Measurements from ENCODE around the gene SPHK2. TPM values are rescaled to one million over a fixed set of nuclear protein-coding genes. Genes with fewer than 3 reads are reported as not detected.
"Not testable (repeated sequence)": the region's sequence is repeated elsewhere in the genome, so short reads cannot be mapped to it uniquely, and the experiment has no call there.

SPHK2 gene
- total RNA-seq, 2 experiments from 2014 or later: 14.1 to 15.3 TPM

DNA sequence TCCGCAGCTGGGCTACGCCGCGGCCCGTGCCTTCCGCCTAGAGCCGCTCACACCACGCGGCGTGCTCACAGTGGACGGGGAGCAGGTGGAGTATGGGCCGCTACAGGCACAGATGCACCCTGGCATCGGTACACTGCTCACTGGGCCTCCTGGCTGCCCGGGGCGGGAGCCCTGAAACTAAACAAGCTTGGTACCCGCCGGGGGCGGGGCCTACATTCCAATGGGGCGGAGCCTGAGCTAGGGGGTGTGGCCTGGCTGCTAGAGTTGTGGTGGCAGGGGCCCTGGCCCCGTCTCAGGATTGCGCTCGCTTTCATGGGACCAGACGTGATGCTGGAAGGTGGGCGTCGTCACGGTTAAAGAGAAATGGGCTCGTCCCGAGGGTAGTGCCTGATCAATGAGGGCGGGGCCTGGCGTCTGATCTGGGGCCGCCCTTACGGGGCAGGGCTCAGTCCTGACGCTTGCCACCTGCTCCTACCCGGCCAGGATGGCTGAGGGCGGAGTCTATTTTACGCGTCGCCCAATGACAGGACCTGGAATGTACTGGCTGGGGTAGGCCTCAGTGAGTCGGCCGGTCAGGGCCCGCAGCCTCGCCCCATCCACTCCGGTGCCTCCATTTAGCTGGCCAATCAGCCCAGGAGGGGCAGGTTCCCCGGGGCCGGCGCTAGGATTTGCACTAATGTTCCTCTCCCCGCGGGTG is 10.4 kb downstream of the SPHK2 start:
- H3K27me3 Mint-ChIP-seq: no peaks in the 10 kb centered on the region
- TF ChIP-seq, protein P1, sequence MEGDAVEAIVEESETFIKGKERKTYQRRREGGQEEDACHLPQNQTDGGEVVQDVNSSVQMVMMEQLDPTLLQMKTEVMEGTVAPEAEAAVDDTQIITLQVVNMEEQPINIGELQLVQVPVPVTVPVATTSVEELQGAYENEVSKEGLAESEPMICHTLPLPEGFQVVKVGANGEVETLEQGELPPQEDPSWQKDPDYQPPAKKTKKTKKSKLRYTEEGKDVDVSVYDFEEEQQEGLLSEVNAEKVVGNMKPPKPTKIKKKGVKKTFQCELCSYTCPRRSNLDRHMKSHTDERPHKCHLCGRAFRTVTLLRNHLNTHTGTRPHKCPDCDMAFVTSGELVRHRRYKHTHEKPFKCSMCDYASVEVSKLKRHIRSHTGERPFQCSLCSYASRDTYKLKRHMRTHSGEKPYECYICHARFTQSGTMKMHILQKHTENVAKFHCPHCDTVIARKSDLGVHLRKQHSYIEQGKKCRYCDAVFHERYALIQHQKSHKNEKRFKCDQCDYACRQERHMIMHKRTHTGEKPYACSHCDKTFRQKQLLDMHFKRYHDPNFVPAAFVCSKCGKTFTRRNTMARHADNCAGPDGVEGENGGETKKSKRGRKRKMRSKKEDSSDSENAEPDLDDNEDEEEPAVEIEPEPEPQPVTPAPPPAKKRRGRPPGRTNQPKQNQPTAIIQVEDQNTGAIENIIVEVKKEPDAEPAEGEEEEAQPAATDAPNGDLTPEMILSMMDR (IDR thresholded peaks at IDR 0.05): no peak
- peaks cover 40% of the 10 kb centered on the region for H3K4me1 Mint-ChIP-seq (ENCODE audit: low read depth)
- ChIA-PET CTCF (no interaction called here), POLR2A (interaction anchor here (1.1 to 5.0 kb wide), 3 partner anchors 8 to 16 kb away, joined by 5 to 33 read pairs (median 13); partner anchors contain the start of genes CA11, RPL18 and SPHK2)
- H3K9me3 Mint-ChIP-seq: no peaks in the 10 kb centered on the region
- DNase-seq (peak in 2 of 14 experiments; percentile 27 to 64), ATAC-seq (ENCODE audit: poor library complexity) (peak; percentile 9)
- Histone ChIP-seq H3K4me3 (ENCODE audit: low read length) (no peak overlapping the region), H3K27ac (ENCODE audit: low read depth in 1 of 2, low read length in 2 of 2) (no peak overlapping the region), H3K9me3 (ENCODE audit: control insufficient read depth in 1 of 2, insufficient read depth in 1 of 2, low read length in 2 of 2) (no peaks in the 10 kb centered on the region), H3K27me3 (ENCODE audit: control insufficient read depth in 1 of 2, insufficient read depth in 2 of 2, low read length in 2 of 2) (no peaks in the 10 kb centered on the region), H3K4me1 (ENCODE audit: insufficient read depth, low read length) (peaks cover 46% of the 10 kb centered on the region), H3K36me3 (ENCODE audit: insufficient read depth, low read length) (peaks cover 53% of the 10 kb centered on the region)
- intact Hi-C loops (cut with DNase I, micrococcal nuclease): loop anchor here in 1 of 2 experiments (10.0 kb wide), 2 partner anchors 365 to 1245 kb away; partner anchors contain the start of genes AKT1S1, GYS1, RUVBL2 and TBC1D17
- H3K27ac Mint-ChIP-seq: peak overlapping the region; percentile 73
- peaks cover 58% of the 10 kb centered on the region for H3K36me3 Mint-ChIP-seq (ENCODE audit: low read depth)
- H3K4me3 Mint-ChIP-seq: peak overlapping the region; percentile 42

DNA sequence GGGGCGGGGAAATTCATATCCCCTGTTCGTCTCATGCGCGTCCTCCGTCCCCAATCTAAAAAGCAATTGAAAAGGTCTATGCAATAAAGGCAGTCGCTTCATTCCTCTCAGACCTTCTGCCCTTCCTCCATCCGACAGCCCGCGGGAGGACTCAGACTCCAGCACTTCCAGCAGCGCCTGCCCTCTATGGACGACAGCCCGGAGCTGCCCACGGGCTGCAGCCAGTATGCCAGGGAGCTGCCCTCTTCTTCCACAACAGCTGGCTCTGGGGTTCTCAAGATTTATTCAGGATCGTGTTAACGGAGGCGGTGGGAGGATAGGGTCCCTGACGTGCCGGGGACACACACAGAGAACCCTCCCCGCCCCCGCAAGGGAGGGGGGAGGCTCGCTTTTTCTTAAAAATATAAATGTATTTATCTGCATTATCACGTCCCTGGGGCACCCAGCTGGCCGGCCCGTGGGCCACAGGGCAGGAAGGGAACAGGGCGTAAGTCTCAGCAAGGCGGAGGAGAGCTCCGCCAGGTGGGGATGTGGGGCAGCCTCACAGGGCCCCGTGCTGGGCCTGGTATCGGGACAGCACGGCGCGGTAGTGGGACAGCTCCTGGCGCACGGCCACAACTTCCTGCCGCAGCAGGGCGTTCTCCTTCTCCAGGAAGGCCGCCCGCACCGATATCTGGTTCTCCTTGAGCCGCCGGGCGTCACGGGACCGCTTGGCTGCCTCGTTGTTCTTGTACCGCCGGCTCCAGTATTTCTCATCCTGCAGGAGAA is 11.2 kb downstream of the SPHK2 start:
- intact Hi-C loops (cut with DNase I, micrococcal nuclease): loop anchor here in 1 of 2 experiments (10.0 kb wide), 1 partner anchor 1244 kb away; the partner anchor contains the start of genes AKT1S1 and TBC1D17
- ATAC-seq (ENCODE audit: poor library complexity) (no peak), DNase-seq (peak in 1 of 14 experiments; percentile 44)
- H3K9me3 ChIP-seq (ENCODE audit: control insufficient read depth in 1 of 2, insufficient read depth in 1 of 2, low read length in 2 of 2): no peaks in the 10 kb centered on the region
- TF ChIP-seq, protein P1 (IDR thresholded peaks at IDR 0.05): no peak
- no peak overlapping the region for H3K27ac ChIP-seq (ENCODE audit: low read depth in 1 of 2, low read length in 2 of 2)
- ChIA-PET CTCF (no interaction called here), POLR2A (interaction anchor here (1.1 to 5.0 kb wide), 3 partner anchors 8 to 15 kb away, joined by 5 to 33 read pairs (median 13); partner anchors contain the start of genes CA11, RPL18 and SPHK2)
- Mint-ChIP-seq H3K27me3 (no peaks in the 10 kb centered on the region), H3K27ac (peak overlapping the region; percentile 73), H3K9me3 (no peaks in the 10 kb centered on the region), H3K4me3 (no peak overlapping the region), H3K4me1 (ENCODE audit: low read depth) (peaks cover 39% of the 10 kb centered on the region), H3K36me3 (ENCODE audit: low read depth) (peaks cover 63% of the 10 kb centered on the region)
- no peaks in the 10 kb centered on the region for H3K27me3 ChIP-seq (ENCODE audit: control insufficient read depth in 1 of 2, insufficient read depth in 2 of 2, low read length in 2 of 2)
- peaks cover 50% of the 10 kb centered on the region for H3K4me1 ChIP-seq (ENCODE audit: insufficient read depth, low read length)
- H3K4me3 ChIP-seq (ENCODE audit: low read length): no peak overlapping the region
- peaks cover 53% of the 10 kb centered on the region for H3K36me3 ChIP-seq (ENCODE audit: insufficient read depth, low read length)

DNA sequence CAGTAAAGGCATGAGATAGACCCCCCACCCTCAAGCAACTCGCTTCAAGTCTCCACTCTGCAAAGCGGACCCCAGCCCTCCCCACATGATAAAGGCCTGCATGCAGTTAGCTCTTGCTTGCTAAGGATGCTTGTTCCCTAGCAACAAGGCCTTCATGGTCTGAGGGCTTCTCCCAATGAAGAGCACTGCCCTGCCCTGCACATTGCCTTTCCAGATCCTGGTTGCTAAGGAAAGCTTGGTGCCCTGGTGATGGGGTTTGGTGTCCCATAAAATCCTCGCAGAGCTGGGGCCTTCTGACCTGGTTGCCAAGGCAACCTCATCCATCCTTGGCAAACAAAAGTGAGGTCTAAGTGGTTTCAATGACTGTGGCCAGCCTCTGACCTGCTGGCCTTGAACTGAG is 11.9 kb downstream of the SPHK2 start:
- Mint-ChIP-seq H3K9me3 (no peaks in the 10 kb centered on the region), H3K27me3 (no peaks in the 10 kb centered on the region), H3K4me3 (no peak overlapping the region), H3K4me1 (ENCODE audit: low read depth) (peaks cover 41% of the 10 kb centered on the region), H3K36me3 (ENCODE audit: low read depth) (peaks cover 68% of the 10 kb centered on the region), H3K27ac (peak overlapping the region; percentile 70)
- TF ChIP-seq, protein P1 (IDR thresholded peaks at IDR 0.05): no peak
- Histone ChIP-seq H3K4me1 (ENCODE audit: insufficient read depth, low read length) (peaks cover 50% of the 10 kb centered on the region), H3K36me3 (ENCODE audit: insufficient read depth, low read length) (peaks cover 51% of the 10 kb centered on the region), H3K27ac (ENCODE audit: low read depth in 1 of 2, low read length in 2 of 2) (peak overlapping the region in 1 of 2 donors; percentile 35), H3K4me3 (ENCODE audit: low read length) (no peak overlapping the region), H3K9me3 (ENCODE audit: control insufficient read depth in 1 of 2, insufficient read depth in 1 of 2, low read length in 2 of 2) (no peaks in the 10 kb centered on the region), H3K27me3 (ENCODE audit: control insufficient read depth in 1 of 2, insufficient read depth in 2 of 2, low read length in 2 of 2) (no peaks in the 10 kb centered on the region)
- ChIA-PET CTCF (no interaction called here), POLR2A (interaction anchor here (2.0 to 5.0 kb wide), 2 partner anchors 12 to 14 kb away, joined by 13 to 33 read pairs; partner anchors contain the start of genes CA11, RPL18 and SPHK2)
- DNase-seq: peak in 1 of 14 experiments; percentile 6
- intact Hi-C loops (cut with DNase I, micrococcal nuclease): loop anchor here in 1 of 2 experiments (10.0 kb wide), 1 partner anchor 1244 kb away; the partner anchor contains the start of genes AKT1S1 and TBC1D17
- no peak for ATAC-seq (ENCODE audit: poor library complexity)

DNA sequence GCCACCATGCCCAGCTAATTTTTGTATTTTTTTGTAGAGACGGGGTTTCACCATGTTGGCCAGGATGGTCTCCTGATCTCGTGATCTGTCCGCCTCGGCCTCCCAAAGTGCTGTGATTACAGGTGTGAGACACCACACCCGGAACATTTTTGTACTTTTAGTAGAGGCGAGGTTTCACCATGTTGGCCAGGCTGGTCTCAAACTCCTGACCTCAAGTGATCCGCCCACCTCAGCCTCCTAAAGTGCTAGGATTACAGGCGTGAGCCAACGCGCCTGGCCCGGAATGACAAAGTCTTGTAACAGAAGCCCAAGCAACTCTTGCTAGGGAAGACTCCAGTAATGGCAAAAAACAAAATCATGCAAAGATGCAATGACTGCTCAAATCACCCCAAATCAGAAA is 13.0 kb downstream of the SPHK2 start:
- H3K27ac ChIP-seq (ENCODE audit: low read depth in 1 of 2, low read length in 2 of 2); H3K9me3 ChIP-seq (ENCODE audit: control insufficient read depth in 1 of 2, insufficient read depth in 1 of 2, low read length in 2 of 2); H3K27me3 ChIP-seq (ENCODE audit: control insufficient read depth in 1 of 2, insufficient read depth in 2 of 2, low read length in 2 of 2); ATAC-seq (ENCODE audit: poor library complexity); H3K4me3 Mint-ChIP-seq; DNase-seq; H3K4me3 ChIP-seq (ENCODE audit: low read length); CTCF ChIA-PET; H3K27me3 Mint-ChIP-seq; H3K9me3 Mint-ChIP-seq: not testable (repeated sequence)
- Histone ChIP-seq H3K4me1 (ENCODE audit: insufficient read depth, low read length) (peaks cover 51% of the 10 kb centered on the region), H3K36me3 (ENCODE audit: insufficient read depth, low read length) (peaks cover 49% of the 10 kb centered on the region)
- POLR2A ChIA-PET: interaction anchor here (2.8 to 5.0 kb wide), 4 partner anchors 9 to 14 kb away, joined by 33 to 45 read pairs (median 38); partner anchors contain the start of genes CA11, RPL18 and SPHK2
- Mint-ChIP-seq H3K27ac (peak overlapping the region; percentile 95), H3K36me3 (ENCODE audit: low read depth) (peaks cover 71% of the 10 kb centered on the region), H3K4me1 (ENCODE audit: low read depth) (peaks cover 41% of the 10 kb centered on the region)
- intact Hi-C loops (cut with DNase I, micrococcal nuclease): loop anchor here in 1 of 2 experiments (10.0 kb wide), 1 partner anchor 1243 kb away; the partner anchor contains the start of genes AKT1S1 and TBC1D17

Data from CD4-positive, alpha-beta T cell (primary cell).